Colonic mucosa (tissue), 4 donors: ENCODE data around the gene DDX18. TPM values are rescaled to one million over a fixed set of nuclear protein-coding genes. Genes with fewer than 3 reads are reported as not detected.

Experiments used
- DNase-seq: peaks from one replicate; pipeline ENCODE4 v3.0.0-alpha.2; 2020
- H3K27ac ChIP-seq: fragments of 200-600 bp; one replicate; pipeline ENCODE4 v1.8.0; 2021
- H3K27me3 ChIP-seq: fragments of 200-600 bp; one replicate; pipeline ENCODE4 v1.8.0; 2021
- H3K36me3 ChIP-seq: fragments of 200-600 bp; one replicate; pipeline ENCODE4 v1.8.0; 2021
- H3K4me1 ChIP-seq: fragments of 200-600 bp; one replicate; pipeline ENCODE4 v1.8.0; 2021; ENCODE audit warnings: mild to moderate bottlenecking
- H3K4me3 ChIP-seq: fragments of 200-600 bp; one replicate; pipeline ENCODE4 v1.8.0; 2021
- H3K9ac ChIP-seq, 2 donors: one replicate each; pipeline ENCODE4 v1.7.0; 2013; ENCODE audit warnings: control low read depth in 2 of 2, low read depth in 2 of 2, low read length in 2 of 2
- H3K9me3 ChIP-seq: fragments of 200-600 bp; one replicate; pipeline ENCODE4 v1.8.0; 2021
- intact Hi-C: fragments of 100-400 bp; cut with DNase I; formaldehyde crosslinking; loops from one replicate; pipeline ENCODE4 v1.14.1; 2022
- total RNA-seq, 2 donors: library from RNA; stranded (reverse); fragmentation: NEBNext Ultra II Directional in 1 of 2; extraction: Animal tissue kit (Norgen Biotek cat#: 25700) in 1 of 2; gene quantifications; one replicate each; pipeline ENCODE4 v1.2.1, GENCODE V29; 2021
- TF ChIP-seq, protein P1 (sequence below): fragments of 200-600 bp; IDR thresholded peaks from one replicate; pipeline ENCODE4 v1.8.0; 2022; ENCODE audit warnings: antibody characterized with exemption, mild to moderate bottlenecking
- donor health status: healthy.
- donor health status: DM: no; HTN: no; CAD: no.
- donor health status: DM: no; HTN: no; CAD: no.

DDX18 gene
- total RNA-seq, 2 donors from 2014 or later = 42.0 to 63.3 TPM

DNA sequence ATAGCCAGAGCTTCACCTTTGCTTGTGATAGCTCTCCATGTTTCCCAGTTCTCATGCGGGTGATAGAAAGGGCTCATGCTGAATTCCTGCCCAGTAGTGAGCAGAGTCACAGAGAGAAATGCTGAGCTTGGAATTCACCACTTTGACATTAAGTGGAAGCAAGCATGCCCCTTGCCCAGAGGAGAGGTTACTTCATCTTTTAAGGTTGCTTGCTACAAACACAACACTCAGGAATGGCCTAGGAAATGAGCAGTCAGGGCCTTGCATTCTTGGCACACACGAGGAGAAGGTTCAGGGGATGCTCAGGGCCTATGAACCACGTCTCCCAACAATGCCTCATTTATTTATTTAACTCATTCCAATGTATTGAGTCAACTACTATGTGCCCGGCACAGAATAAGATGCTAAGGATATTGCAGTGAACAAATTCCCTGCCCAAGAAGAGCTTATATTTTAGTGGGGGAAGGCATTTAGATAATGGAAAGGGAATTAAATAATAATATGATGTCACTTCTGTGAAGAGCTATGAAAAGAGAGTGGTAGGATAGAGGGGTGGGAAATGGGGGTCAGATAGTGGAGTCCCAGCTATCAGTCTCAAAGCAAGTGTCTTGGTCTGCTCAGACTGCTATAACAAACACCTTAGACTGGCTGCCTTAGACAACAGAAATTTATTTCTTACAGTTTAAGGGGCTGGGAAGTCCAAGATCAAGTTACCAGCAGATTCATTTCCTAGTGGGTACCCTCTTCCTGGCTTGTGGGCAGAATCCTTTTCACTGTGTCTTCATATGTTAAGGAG, 42.1 kb downstream of the DDX18 start:
- intact Hi-C loops = no loop called here
- no peak overlapping the region for H3K27ac ChIP-seq
- no peak overlapping the region for H3K4me3 ChIP-seq
- H3K4me1 ChIP-seq = no peaks in the 10 kb centered on the region
- H3K9ac ChIP-seq = no peak overlapping the region
- H3K9me3 ChIP-seq = no peaks in the 10 kb centered on the region
- DNase-seq = no peak
- TF ChIP-seq, protein P1, sequence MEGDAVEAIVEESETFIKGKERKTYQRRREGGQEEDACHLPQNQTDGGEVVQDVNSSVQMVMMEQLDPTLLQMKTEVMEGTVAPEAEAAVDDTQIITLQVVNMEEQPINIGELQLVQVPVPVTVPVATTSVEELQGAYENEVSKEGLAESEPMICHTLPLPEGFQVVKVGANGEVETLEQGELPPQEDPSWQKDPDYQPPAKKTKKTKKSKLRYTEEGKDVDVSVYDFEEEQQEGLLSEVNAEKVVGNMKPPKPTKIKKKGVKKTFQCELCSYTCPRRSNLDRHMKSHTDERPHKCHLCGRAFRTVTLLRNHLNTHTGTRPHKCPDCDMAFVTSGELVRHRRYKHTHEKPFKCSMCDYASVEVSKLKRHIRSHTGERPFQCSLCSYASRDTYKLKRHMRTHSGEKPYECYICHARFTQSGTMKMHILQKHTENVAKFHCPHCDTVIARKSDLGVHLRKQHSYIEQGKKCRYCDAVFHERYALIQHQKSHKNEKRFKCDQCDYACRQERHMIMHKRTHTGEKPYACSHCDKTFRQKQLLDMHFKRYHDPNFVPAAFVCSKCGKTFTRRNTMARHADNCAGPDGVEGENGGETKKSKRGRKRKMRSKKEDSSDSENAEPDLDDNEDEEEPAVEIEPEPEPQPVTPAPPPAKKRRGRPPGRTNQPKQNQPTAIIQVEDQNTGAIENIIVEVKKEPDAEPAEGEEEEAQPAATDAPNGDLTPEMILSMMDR = no peak
- H3K36me3 ChIP-seq = no peaks in the 10 kb centered on the region
- H3K27me3 ChIP-seq = peaks cover 4% of the 10 kb centered on the region

DNA sequence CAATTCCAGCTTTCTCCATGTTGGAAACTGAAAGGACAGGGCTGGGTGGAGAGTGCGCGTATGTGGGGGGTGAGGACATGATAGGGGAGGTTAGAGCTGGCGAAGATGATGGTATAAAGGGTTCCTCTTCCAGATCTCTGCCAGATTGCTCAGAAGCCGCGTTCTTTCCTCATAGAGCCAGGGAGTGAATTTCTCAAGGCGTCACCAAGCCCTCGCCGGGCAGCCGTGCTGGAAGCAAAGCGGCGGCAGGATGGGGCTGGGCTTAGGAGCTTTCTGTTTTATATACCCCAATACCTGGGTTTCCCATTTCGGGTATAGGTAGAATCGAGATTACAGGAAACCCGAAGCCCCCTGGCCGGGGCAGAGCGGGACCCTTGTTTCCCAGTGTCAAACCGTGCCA, 43.8 kb downstream of the DDX18 start:
- no peak overlapping the region for H3K27ac ChIP-seq
- intact Hi-C loops = no loop called here
- no peaks in the 10 kb centered on the region for H3K9me3 ChIP-seq
- no peaks in the 10 kb centered on the region for H3K36me3 ChIP-seq
- no peaks in the 10 kb centered on the region for H3K27me3 ChIP-seq
- DNase-seq = no peak
- no peaks in the 10 kb centered on the region for H3K4me1 ChIP-seq
- TF ChIP-seq, protein P1 = no peak
- no peak overlapping the region for H3K4me3 ChIP-seq
- H3K9ac ChIP-seq = no peak overlapping the region

- no peaks in the 10 kb centered on the region for H3K36me3 ChIP-seq
- TF ChIP-seq, protein P1 = no peak
- H3K27ac ChIP-seq = no peak overlapping the region
- no peak overlapping the region for H3K4me3 ChIP-seq
- intact Hi-C loops = no loop called here
- no peaks in the 10 kb centered on the region for H3K4me1 ChIP-seq
- no peaks in the 10 kb centered on the region for H3K9me3 ChIP-seq
- H3K9ac ChIP-seq = no peak overlapping the region
- no peak for DNase-seq
- H3K27me3 ChIP-seq = no peaks in the 10 kb centered on the region
Measured at GRCh38 chr2:117858892-117859531, 44.5 kb downstream of the DDX18 start.

- no peak for DNase-seq
- no peaks in the 10 kb centered on the region for H3K27me3 ChIP-seq
- H3K36me3 ChIP-seq = no peaks in the 10 kb centered on the region
- TF ChIP-seq, protein P1 = no peak
- intact Hi-C loops = no loop called here
- no peaks in the 10 kb centered on the region for H3K9me3 ChIP-seq
- H3K4me3 ChIP-seq = no peak overlapping the region
- no peak overlapping the region for H3K9ac ChIP-seq
- no peak overlapping the region for H3K27ac ChIP-seq
- no peaks in the 10 kb centered on the region for H3K4me1 ChIP-seq
Measured at GRCh38 chr2:117859532-117859911, 45.0 kb downstream of the DDX18 start.

DNA sequence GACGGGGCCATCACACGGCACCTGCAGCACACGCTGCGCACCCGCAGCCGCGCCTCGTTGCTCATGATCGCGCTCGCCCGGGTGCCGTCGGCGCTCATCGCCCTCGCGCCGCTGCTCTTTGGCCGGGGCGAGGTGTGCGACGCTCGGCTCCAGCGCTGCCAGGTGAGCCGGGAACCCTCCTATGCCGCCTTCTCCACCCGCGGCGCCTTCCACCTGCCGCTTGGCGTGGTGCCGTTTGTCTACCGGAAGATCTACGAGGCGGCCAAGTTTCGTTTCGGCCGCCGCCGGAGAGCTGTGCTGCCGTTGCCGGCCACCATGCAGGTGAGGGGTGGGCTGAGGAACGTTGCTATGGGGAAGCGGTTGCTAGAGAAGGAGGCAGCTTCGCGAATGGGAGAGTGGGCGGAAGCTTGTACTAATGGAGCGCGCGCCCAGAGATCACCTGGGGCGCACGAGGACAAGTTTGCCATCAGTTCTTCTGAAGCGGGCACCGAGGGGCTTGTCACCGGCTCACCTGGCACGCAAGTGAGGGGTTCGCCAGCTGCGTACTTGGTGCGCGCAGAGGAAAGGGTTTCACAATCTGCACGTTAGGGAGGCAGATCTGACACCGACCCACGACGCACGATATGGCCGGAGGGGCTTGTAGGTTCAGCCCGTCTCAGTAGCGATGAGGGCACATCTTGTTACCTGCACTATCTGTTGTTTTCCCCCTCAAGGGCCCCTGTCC, 45.6 kb downstream of the DDX18 start:
- no peaks in the 10 kb centered on the region for H3K4me1 ChIP-seq
- H3K9ac ChIP-seq = no peak overlapping the region
- TF ChIP-seq, protein P1 = no peak
- H3K27ac ChIP-seq = no peak overlapping the region
- H3K4me3 ChIP-seq = no peak overlapping the region
- intact Hi-C loops = no loop called here
- H3K36me3 ChIP-seq = no peaks in the 10 kb centered on the region
- H3K9me3 ChIP-seq = no peaks in the 10 kb centered on the region
- H3K27me3 ChIP-seq = no peaks in the 10 kb centered on the region
- no peak for DNase-seq
